K562 (cell line): ENCODE data around the gene DDX20. TPM values are rescaled to one million over a fixed set of nuclear protein-coding genes. Genes with fewer than 3 reads are reported as not detected.

Experiments
- ASH1L ChIP-seq: fragments of 450-650 bp; IDR thresholded peaks from 2 replicates; pipeline ENCODE4 v1.6.1; 2018; ENCODE audit warnings: borderline replicate concordance, mild to moderate bottlenecking, low read depth; ENCODE audit not compliant: partially characterized antibody
- ATF1 ChIP-seq, 2 experiments: fragments of 450-650 bp in 1 of 2; IDR thresholded peaks; 2 replicates each; pipeline ENCODE4 v1.6.1; 2016; ENCODE audit warnings: missing compliant biosample characterization in 1 of 2, missing genetic modification characterization in 1 of 2
- CAMTA2 ChIP-seq: fragments of 250-450 bp; sonication (Bioruptor Pico); conservative IDR thresholded peaks from 2 replicates; pipeline ENCODE4 v1.5.1; 2022
- DPF2 ChIP-seq: fragments of 450-650 bp; IDR thresholded peaks from 2 replicates; pipeline ENCODE4 v1.6.1; 2016
- HDAC1 ChIP-seq, 2 experiments: fragments of 450-650 bp; IDR thresholded peaks; 2 replicates each; pipeline ENCODE4 v1.6.1; 2016 to 2017; ENCODE audit warnings: inconsistent platforms in 1 of 2, mild to moderate bottlenecking in 1 of 2, moderate library complexity in 1 of 2
- MGA ChIP-seq: fragments of 450-650 bp; IDR thresholded peaks from 2 replicates; pipeline ENCODE4 v1.6.1; 2016; ENCODE audit warnings: mild to moderate bottlenecking, moderate library complexity
- NR1H2 ChIP-seq: sonication (generic); formaldehyde crosslinking; IDR thresholded peaks from 2 replicates; pipeline ENCODE4 v1.4.0; 2020; ENCODE audit warnings: mild to moderate bottlenecking, missing genetic modification reagents
- RBBP5 ChIP-seq: fragments of 200-600 bp; sonication (generic); IDR thresholded peaks from 2 replicates; pipeline ENCODE4 v1.6.1; 2012; ENCODE audit warnings: borderline replicate concordance, mild to moderate bottlenecking, low read length, control low read depth, inconsistent platforms; ENCODE audit not compliant: insufficient read depth, poor library complexity, severe bottlenecking
- ZBTB17 ChIP-seq: fragments of 450-650 bp; formaldehyde crosslinking; IDR thresholded peaks from 2 replicates; pipeline ENCODE4 v1.4.0; 2020; ENCODE audit warnings: mild to moderate bottlenecking
- ZBTB9 ChIP-seq: fragments of 450-650 bp; formaldehyde crosslinking; IDR thresholded peaks from 2 replicates; pipeline ENCODE4 v1.4.0; 2020; ENCODE audit warnings: mild to moderate bottlenecking, moderate library complexity
- ZNF146 ChIP-seq: IDR thresholded peaks from one replicate; pipeline ENCODE4 v1.6.1; 2018; ENCODE audit warnings: missing compliant biosample characterization; ENCODE audit not compliant: unreplicated experiment
- ZNF282 ChIP-seq: sonication (generic); formaldehyde crosslinking; IDR thresholded peaks from 2 replicates; pipeline ENCODE4 v1.8.1; 2023; ENCODE audit warnings: missing genetic modification reagents
- ZNF511 ChIP-seq: sonication (generic); formaldehyde crosslinking; IDR thresholded peaks from 2 replicates; pipeline ENCODE4 v1.8.0; 2022; ENCODE audit warnings: mild to moderate bottlenecking, missing genetic modification reagents
- polyA plus RNA-seq, 8 experiments: library from polyadenylated mRNA; depleted of rRNA in 4 of 8; stranded (reverse) in 5 of 8; unstranded in 3 of 8; fragments of >200 nt; fragmentation: Nextera tagmentation in 2 of 8; fragmentation: Illumina TruSeq in 1 of 8; extraction: Ambion mirVana in 2 of 8; extraction: Trizol in 1 of 8; gene quantifications; 2 replicates each; pipeline versions ENCODE4 v1.2.1 to v1.2.3, GENCODE V29; 2011 to 2014; ENCODE audit warnings: inconsistent platforms in 1 of 8, missing spikeins in 1 of 8
- total RNA-seq, 7 experiments: library from RNA; depleted of rRNA in 6 of 7; stranded (reverse); fragments of >200 nt in 6 of 7; fragmentation: Illumina TruSeq in 2 of 7; extraction: Trizol in 2 of 7; gene quantifications; 2 replicates each; pipeline versions ENCODE4 v1.2.1 to v1.2.3, GENCODE V29; 2011 to 2021; ENCODE audit warnings: low replicate concordance in 1 of 7

The DDX20 gene
- total and polyA plus RNA-seq, 9 of the 15 experiments (the other 6 are each of a cell fraction or from before 2014, with no cell fraction given), result 8.3 to 33.4 (median 24.5) TPM

DNA sequence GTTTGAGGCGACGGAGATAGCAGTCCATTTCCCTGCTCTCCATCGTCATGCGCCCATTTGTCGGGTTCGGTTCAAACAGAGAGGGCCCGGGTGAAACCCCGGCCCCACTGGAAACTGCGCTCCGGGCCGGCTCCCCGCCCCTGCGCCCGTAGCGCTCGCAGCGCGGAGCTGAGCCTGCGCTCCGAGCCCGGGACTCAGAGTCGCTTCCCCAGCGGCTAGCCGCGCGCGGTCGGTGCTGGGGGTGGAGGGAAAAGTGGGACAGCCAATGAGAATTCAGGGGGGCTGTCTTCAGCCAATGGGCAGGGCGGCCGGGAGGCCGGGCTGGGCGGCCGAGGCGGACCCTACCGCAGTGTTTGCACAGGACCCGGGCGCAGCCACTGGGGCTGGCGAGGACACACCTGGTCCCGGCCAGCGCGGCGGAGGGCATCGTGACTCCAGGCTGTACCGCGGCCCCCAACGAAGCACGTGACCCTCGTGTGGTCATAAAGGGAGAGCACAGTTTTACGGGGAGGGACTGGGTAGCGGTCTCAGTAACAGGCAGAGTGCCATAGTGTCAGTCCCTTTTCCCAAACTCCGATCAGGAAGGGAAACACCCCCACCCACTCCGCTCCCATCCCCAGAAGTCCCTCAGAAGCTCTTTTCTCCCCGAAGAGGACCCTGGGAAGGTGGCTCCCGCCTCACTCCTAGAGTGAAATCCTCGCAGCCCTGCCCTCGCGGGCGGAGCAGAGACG lies 16.3 kb upstream of the DDX20 start, which contains the start of gene INKA2 (continued):
- TF ChIP-seq MGA (peak; percentile 100), ZBTB17 (CRISPR knock-in tag) (0 out of 2 replicates have a peak, but pooled peaks have one; percentile 51), ZBTB9 (CRISPR knock-in tag) (0 out of 2 replicates have a peak, but pooled peaks have one; percentile 64), RBBP5 (peak; percentile 64), ZNF282 (CRISPR knock-in tag) (0 out of 2 replicates have a peak, but pooled peaks have one; percentile 75), NR1H2 (peak; percentile 32; the same call in 1 of the 2 replicates), HDAC1 (IDR thresholded peaks at IDR 0.05) (peak in 1 of 2 experiments; percentile 50; a peak in 1 of 4 replicates), ZNF146 (CRISPR knock-in tag) (peak; percentile 19), ASH1L (peak; percentile 73), DPF2 (0 out of 2 replicates have a peak, but pooled peaks have one; percentile 22), CAMTA2 (CRISPR knock-in tag) (peak; percentile 63; the same call in 1 of the 2 replicates), ATF1 (CRISPR knock-in tag; IDR thresholded peaks at IDR 0.05) (no peak), ATF1 (tag; IDR thresholded peaks at IDR 0.05) (peak; percentile 49), ZNF511 (CRISPR knock-in tag) (peak; percentile 97)
